Endometrium (tissue), 2 donors: Measurements from ENCODE around the gene INVS.

ENCODE experiments used
- FAIRE-seq: peaks from 2 replicates; lab custom pipeline; 2012; peaks lifted over from hg19 to GRCh38; lab: Jason Lieb, UNC
- donor health status: control.
- donor health status: control.

The INVS gene

GRCh38 chr9:100281676-100282387 is 182.8 kb downstream of the INVS start:
- no peak for FAIRE-seq

- no peak for FAIRE-seq
These were observed 183.3 kb downstream of the INVS start for GRCh38 chr9:100282388-100282719.

GRCh38 chr9:100284247-100284646 is 185.2 kb downstream of the INVS start:
- no peak for FAIRE-seq

- FAIRE-seq: no peak
These were observed 186.0 kb downstream of the INVS start for GRCh38 chr9:100285080-100285479.

GRCh38 chr9:100285601-100286000 is 186.6 kb downstream of the INVS start:
- FAIRE-seq: no peak

- FAIRE-seq: no peak
These were observed 187.2 kb downstream of the INVS start for GRCh38 chr9:100286257-100286656.

- no peak for FAIRE-seq
These were observed 188.1 kb downstream of the INVS start for GRCh38 chr9:100287186-100287585.

GRCh38 chr9:100290714-100291113 is 191.7 kb downstream of the INVS start:
- FAIRE-seq: no peak

- no peak for FAIRE-seq
These were observed 193.4 kb downstream of the INVS start for GRCh38 chr9:100292414-100292813.

- FAIRE-seq: no peak
These were observed 195.3 kb downstream of the INVS start for GRCh38 chr9:100294341-100294740.

- no peak for FAIRE-seq
These were observed 195.8 kb downstream of the INVS start for GRCh38 chr9:100294806-100295205.

GRCh38 chr9:100295240-100295639 is 196.2 kb downstream of the INVS start:
- no peak for FAIRE-seq

GRCh38 chr9:100296407-100296806 is 197.4 kb downstream of the INVS start:
- no peak for FAIRE-seq

GRCh38 chr9:100298378-100298777 is 199.3 kb downstream of the INVS start:
- no peak for FAIRE-seq

- FAIRE-seq: no peak
These were observed 204.7 kb downstream of the INVS start for GRCh38 chr9:100303747-100304146.

GRCh38 chr9:100306283-100306682 is 207.2 kb downstream of the INVS start:
- no peak for FAIRE-seq

- no peak for FAIRE-seq
These were observed 208.0 kb downstream of the INVS start for GRCh38 chr9:100307080-100307479.

GRCh38 chr9:100308965-100309564 is 210.0 kb downstream of the INVS start:
- FAIRE-seq: no peak

- no peak for FAIRE-seq
These were observed 210.9 kb downstream of the INVS start for GRCh38 chr9:100309992-100310391.

GRCh38 chr9:100315561-100315960 is 216.5 kb downstream of the INVS start:
- FAIRE-seq: no peak

GRCh38 chr9:100317706-100318105 is 218.7 kb downstream of the INVS start:
- no peak for FAIRE-seq

- FAIRE-seq: no peak
These were observed 224.0 kb downstream of the INVS start for GRCh38 chr9:100322954-100323536.

- peak; percentile 95 for FAIRE-seq
These were observed 225.7 kb downstream of the INVS start for GRCh38 chr9:100324594-100325200.
